GM23338 (cell line): Measurements from ENCODE around the gene LLPH. TPM values are rescaled to one million over a fixed set of nuclear protein-coding genes. Genes with fewer than 3 reads are reported as not detected.

ENCODE experiments used
- ATAC-seq: fragments of 200-7000 bp; cut with Tn5 transposase; 3 replicates; pipeline ENCODE4 v1.9.1; 2020
- DNase-seq: peaks from one replicate; pipeline ENCODE4 v3.0.0-alpha.2; 2015; ENCODE audit warnings: low spot score
- H2AFZ ChIP-seq: fragments of 200-600 bp; sonication (generic); 2 replicates; pipeline ENCODE4 v1.8.0; 2016; ENCODE audit warnings: antibody characterized with exemption, mild to moderate bottlenecking, moderate library complexity
- H3F3A ChIP-seq: fragments of 200-600 bp; sonication (generic); replicated peaks from 2 replicates; pipeline ENCODE4 v1.8.0; 2017; ENCODE audit warnings: antibody characterized with exemption, mixed run types, low read depth
- H3K27ac ChIP-seq: fragments of 200-600 bp; sonication (generic); 2 replicates; pipeline ENCODE4 v1.6.1; 2016; ENCODE audit warnings: low read depth
- H3K27me3 ChIP-seq: fragments of 200-600 bp; sonication (generic); 2 replicates; pipeline ENCODE4 v1.8.0; 2016; ENCODE audit warnings: mild to moderate bottlenecking, mixed run types, moderate library complexity; ENCODE audit not compliant: insufficient read depth
- H3K36me3 ChIP-seq: fragments of 200-600 bp; sonication (generic); 2 replicates; pipeline ENCODE4 v1.8.0; 2016; ENCODE audit warnings: mild to moderate bottlenecking; ENCODE audit not compliant: insufficient read depth
- H3K4me1 ChIP-seq: fragments of 200-600 bp; sonication (generic); 2 replicates; pipeline ENCODE4 v1.8.0; 2016; ENCODE audit warnings: mild to moderate bottlenecking, moderate library complexity; ENCODE audit not compliant: insufficient read depth
- H3K4me2 ChIP-seq: fragments of 200-600 bp; sonication (generic); 2 replicates; pipeline ENCODE4 v1.7.1; 2017; ENCODE audit warnings: mixed run types
- H3K4me3 ChIP-seq: fragments of 200-600 bp; sonication (generic); 2 replicates; pipeline ENCODE4 v1.6.1; 2016; ENCODE audit warnings: mixed run types
- H3K79me2 ChIP-seq: fragments of 200-600 bp; sonication (generic); replicated peaks from 2 replicates; pipeline ENCODE4 v1.8.0; 2017; ENCODE audit warnings: mild to moderate bottlenecking; ENCODE audit not compliant: insufficient read depth
- H3K9me2 ChIP-seq: fragments of 200-600 bp; sonication (generic); 2 replicates; pipeline ENCODE4 v1.8.0; 2017; ENCODE audit not compliant: insufficient read depth
- H4K20me1 ChIP-seq: fragments of 200-600 bp; sonication (generic); replicated peaks from 2 replicates; pipeline ENCODE4 v1.8.0; 2017; ENCODE audit warnings: mild to moderate bottlenecking; ENCODE audit not compliant: insufficient read depth
- H3K27ac Mint-ChIP-seq: 2 replicates; pipeline ENCODE4 v1.8.0; 2020; ENCODE audit warnings: inconsistent platforms, mild to moderate bottlenecking, moderate library complexity, mixed read lengths
- H3K27me3 Mint-ChIP-seq: 3 replicates; pipeline ENCODE4 v1.8.0; 2022; ENCODE audit warnings: low read depth, mild to moderate bottlenecking, moderate library complexity, mixed read lengths, inconsistent platforms; ENCODE audit not compliant: insufficient read depth, poor library complexity
- H3K36me3 Mint-ChIP-seq: 3 replicates; pipeline ENCODE4 v1.8.0; 2021; ENCODE audit warnings: low read depth, mild to moderate bottlenecking, inconsistent platforms, moderate library complexity, mixed read lengths
- H3K4me1 Mint-ChIP-seq: 3 replicates; pipeline ENCODE4 v1.8.0; 2020; ENCODE audit warnings: mild to moderate bottlenecking, inconsistent platforms, mixed read lengths
- H3K4me3 Mint-ChIP-seq: 3 replicates; pipeline ENCODE4 v1.8.0; 2021; ENCODE audit warnings: moderate library complexity, mild to moderate bottlenecking, inconsistent platforms, mixed read lengths
- H3K9me3 Mint-ChIP-seq: 3 replicates; pipeline ENCODE4 v1.8.0; 2020; ENCODE audit warnings: moderate library complexity, mild to moderate bottlenecking, inconsistent platforms, mixed read lengths
- CREB1 ChIP-seq: fragments of 250-450 bp; sonication (Bioruptor Pico); IDR thresholded peaks from 2 replicates; pipeline ENCODE4 v1.5.0; 2020; ENCODE audit warnings: low read depth, mild to moderate bottlenecking, moderate library complexity
- CTCF ChIP-seq, 2 experiments: fragments of 200-600 bp in 1 of 2; sonication (generic) in 1 of 2; conservative IDR thresholded peaks; 2 replicates each; pipeline versions ENCODE4 v1.5.1 to v1.6.1; 2016 to 2017; ENCODE audit warnings: antibody characterized with exemption in 2 of 2, low read depth in 2 of 2, mild to moderate bottlenecking in 2 of 2, moderate library complexity in 1 of 2
- EZH2 ChIP-seq: fragments of 200-600 bp; sonication (generic); IDR thresholded peaks from one replicate; pipeline ENCODE4 v1.8.0; 2017; ENCODE audit warnings: antibody characterized with exemption, mild to moderate bottlenecking, low read depth; ENCODE audit not compliant: unreplicated experiment
- EZH2phosphoT487 ChIP-seq: fragments of 200-600 bp; sonication (generic); IDR thresholded peaks from one replicate; pipeline ENCODE4 v1.8.1; 2018; ENCODE audit warnings: antibody characterized with exemption; ENCODE audit not compliant: unreplicated experiment
- JUNB ChIP-seq: IDR thresholded peaks from one replicate; pipeline ENCODE4 v1.6.1; 2016; ENCODE audit warnings: antibody characterized with exemption; ENCODE audit not compliant: unreplicated experiment
- REST ChIP-seq: IDR thresholded peaks from one replicate; pipeline ENCODE4 v1.6.1; 2018; ENCODE audit warnings: antibody characterized with exemption; ENCODE audit not compliant: unreplicated experiment
- STAT1 ChIP-seq: IDR thresholded peaks from one replicate; pipeline ENCODE4 v1.6.1; 2016; ENCODE audit warnings: antibody characterized with exemption; ENCODE audit not compliant: unreplicated experiment
- ZNF114 ChIP-seq: fragments of 250-450 bp; sonication (Bioruptor Pico); IDR thresholded peaks from 2 replicates; pipeline ENCODE4 v1.5.0; 2020; ENCODE audit warnings: mild to moderate bottlenecking, moderate library complexity
- ZNF331 ChIP-seq: fragments of 250-450 bp; sonication (Bioruptor Pico); IDR thresholded peaks from 2 replicates; pipeline ENCODE4 v1.5.0; 2020; ENCODE audit warnings: low read depth, mild to moderate bottlenecking, moderate library complexity
- polyA plus RNA-seq: library from polyadenylated mRNA; unstranded; fragments of >200 nt; fragmentation: Nextera tagmentation; extraction: Ambion mirVana; gene quantifications from 2 replicates; pipeline ENCODE4 v1.2.1, GENCODE V29; 2016
- total RNA-seq: library from RNA; depleted of rRNA; stranded (reverse); fragments of >200 nt; shearing (Covaris generic); gene quantifications from 2 replicates; pipeline ENCODE4 v1.2.3, GENCODE V29; 2014
- TF ChIP-seq, protein P1 (sequence below): fragments of 250-450 bp; sonication (Bioruptor Pico); IDR thresholded peaks from 2 replicates; pipeline ENCODE4 v1.5.0; 2020; ENCODE audit warnings: mild to moderate bottlenecking, moderate library complexity
- TF ChIP-seq, protein P2 (sequence below): IDR thresholded peaks from 2 replicates; pipeline ENCODE4 v1.6.1; 2016; ENCODE audit warnings: antibody characterized with exemption

LLPH gene
- total and polyA plus RNA-seq, 2 experiments from 2014 or later, result 10.7 to 56.6 TPM

DNA sequence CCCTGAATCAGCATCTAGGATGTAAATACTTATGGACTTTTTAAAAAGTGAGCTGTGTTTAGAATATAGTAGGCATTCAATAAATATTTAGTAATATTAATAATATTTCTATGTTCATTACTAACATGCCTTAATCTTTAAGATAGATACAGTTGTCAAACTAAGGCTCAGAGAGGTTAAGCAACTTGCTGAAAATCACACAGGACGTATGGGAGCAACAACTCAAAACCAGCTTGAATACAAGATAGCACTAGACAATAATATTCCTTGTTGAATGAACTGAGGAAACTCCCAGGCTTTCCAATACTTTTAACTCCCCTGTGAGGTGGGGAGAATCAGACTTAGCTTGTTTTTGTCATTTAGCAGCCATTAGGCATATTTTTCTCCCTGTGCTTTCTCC lies 45.3 kb downstream of the LLPH start (continued):
- TF ChIP-seq, protein P1, sequence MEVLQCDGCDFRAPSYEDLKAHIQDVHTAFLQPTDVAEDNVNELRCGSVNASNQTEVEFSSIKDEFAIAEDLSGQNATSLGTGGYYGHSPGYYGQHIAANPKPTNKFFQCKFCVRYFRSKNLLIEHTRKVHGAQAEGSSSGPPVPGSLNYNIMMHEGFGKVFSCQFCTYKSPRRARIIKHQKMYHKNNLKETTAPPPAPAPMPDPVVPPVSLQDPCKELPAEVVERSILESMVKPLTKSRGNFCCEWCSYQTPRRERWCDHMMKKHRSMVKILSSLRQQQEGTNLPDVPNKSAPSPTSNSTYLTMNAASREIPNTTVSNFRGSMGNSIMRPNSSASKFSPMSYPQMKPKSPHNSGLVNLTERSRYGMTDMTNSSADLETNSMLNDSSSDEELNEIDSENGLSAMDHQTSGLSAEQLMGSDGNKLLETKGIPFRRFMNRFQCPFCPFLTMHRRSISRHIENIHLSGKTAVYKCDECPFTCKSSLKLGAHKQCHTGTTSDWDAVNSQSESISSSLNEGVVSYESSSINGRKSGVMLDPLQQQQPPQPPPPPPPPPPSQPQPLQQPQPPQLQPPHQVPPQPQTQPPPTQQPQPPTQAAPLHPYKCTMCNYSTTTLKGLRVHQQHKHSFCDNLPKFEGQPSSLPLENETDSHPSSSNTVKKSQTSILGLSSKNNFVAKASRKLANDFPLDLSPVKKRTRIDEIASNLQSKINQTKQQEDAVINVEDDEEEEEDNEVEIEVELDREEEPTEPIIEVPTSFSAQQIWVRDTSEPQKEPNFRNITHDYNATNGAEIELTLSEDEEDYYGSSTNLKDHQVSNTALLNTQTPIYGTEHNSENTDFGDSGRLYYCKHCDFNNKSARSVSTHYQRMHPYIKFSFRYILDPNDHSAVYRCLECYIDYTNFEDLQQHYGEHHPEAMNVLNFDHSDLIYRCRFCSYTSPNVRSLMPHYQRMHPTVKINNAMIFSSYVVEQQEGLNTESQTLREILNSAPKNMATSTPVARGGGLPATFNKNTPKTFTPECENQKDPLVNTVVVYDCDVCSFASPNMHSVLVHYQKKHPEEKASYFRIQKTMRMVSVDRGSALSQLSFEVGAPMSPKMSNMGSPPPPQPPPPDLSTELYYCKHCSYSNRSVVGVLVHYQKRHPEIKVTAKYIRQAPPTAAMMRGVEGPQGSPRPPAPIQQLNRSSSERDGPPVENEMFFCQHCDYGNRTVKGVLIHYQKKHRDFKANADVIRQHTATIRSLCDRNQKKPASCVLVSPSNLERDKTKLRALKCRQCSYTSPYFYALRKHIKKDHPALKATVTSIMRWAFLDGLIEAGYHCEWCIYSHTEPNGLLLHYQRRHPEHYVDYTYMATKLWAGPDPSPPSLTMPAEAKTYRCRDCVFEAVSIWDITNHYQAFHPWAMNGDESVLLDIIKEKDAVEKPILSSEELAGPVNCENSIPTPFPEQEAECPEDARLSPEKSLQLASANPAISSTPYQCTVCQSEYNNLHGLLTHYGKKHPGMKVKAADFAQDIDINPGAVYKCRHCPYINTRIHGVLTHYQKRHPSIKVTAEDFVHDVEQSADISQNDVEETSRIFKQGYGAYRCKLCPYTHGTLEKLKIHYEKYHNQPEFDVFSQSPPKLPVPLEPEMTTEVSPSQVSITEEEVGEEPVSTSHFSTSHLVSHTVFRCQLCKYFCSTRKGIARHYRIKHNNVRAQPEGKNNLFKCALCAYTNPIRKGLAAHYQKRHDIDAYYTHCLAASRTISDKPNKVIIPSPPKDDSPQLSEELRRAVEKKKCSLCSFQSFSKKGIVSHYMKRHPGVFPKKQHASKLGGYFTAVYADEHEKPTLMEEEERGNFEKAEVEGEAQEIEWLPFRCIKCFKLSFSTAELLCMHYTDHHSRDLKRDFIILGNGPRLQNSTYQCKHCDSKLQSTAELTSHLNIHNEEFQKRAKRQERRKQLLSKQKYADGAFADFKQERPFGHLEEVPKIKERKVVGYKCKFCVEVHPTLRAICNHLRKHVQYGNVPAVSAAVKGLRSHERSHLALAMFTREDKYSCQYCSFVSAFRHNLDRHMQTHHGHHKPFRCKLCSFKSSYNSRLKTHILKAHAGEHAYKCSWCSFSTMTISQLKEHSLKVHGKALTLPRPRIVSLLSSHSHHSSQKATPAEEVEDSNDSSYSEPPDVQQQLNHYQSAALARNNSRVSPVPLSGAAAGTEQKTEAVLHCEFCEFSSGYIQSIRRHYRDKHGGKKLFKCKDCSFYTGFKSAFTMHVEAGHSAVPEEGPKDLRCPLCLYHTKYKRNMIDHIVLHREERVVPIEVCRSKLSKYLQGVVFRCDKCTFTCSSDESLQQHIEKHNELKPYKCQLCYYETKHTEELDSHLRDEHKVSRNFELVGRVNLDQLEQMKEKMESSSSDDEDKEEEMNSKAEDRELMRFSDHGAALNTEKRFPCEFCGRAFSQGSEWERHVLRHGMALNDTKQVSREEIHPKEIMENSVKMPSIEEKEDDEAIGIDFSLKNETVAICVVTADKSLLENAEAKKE (CRISPR knock-in tag), result no peak
- TF ChIP-seq, protein P2, sequence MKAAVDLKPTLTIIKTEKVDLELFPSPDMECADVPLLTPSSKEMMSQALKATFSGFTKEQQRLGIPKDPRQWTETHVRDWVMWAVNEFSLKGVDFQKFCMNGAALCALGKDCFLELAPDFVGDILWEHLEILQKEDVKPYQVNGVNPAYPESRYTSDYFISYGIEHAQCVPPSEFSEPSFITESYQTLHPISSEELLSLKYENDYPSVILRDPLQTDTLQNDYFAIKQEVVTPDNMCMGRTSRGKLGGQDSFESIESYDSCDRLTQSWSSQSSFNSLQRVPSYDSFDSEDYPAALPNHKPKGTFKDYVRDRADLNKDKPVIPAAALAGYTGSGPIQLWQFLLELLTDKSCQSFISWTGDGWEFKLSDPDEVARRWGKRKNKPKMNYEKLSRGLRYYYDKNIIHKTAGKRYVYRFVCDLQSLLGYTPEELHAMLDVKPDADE, result no peak
- TF ChIP-seq STAT1, result no peak

DNA sequence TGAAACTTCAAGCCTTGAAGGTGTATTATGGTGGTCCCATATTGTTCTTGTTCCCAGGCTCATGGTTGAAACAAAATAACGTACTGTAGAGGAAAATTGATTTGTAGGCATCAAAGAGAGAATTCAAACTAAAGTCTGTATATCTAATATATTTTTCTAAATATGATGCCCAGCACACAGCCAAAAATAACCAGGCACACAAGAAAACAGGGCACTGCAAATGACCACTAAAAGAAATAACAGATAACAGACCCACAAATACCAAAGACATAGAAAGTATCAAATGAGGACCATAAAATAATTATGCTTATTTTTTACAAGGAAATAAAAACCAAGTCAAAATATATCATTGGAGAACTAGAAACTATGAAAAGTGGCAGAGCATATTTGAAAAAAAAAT lies 46.8 kb downstream of the LLPH start:
- Histone ChIP-seq H3K79me2 (no peaks in the 10 kb centered on the region), H4K20me1 (no peaks in the 10 kb centered on the region), H3K4me1 (no peaks in the 10 kb centered on the region), H3K27ac (no peak overlapping the region), H3K9me2 (no peaks in the 10 kb centered on the region), H3K4me3 (no peak overlapping the region), H3K4me2 (no peak overlapping the region), H3K36me3 (no peaks in the 10 kb centered on the region), H3K27me3 (no peaks in the 10 kb centered on the region), H3F3A (no peaks in the 10 kb centered on the region), H2AFZ (no peak overlapping the region)
- Mint-ChIP-seq H3K27ac (no peak overlapping the region), H3K27me3 (no peaks in the 10 kb centered on the region), H3K4me3 (no peak overlapping the region), H3K9me3 (peaks cover 3% of the 10 kb centered on the region; the same call in 1 of the 3 replicates), H3K4me1 (no peaks in the 10 kb centered on the region), H3K36me3 (no peaks in the 10 kb centered on the region)
- no peak for DNase-seq
- TF ChIP-seq, protein P2, result no peak
- TF ChIP-seq STAT1 (no peak), EZH2phosphoT487 (no peak), REST (no peak), EZH2 (no peak), JUNB (no peak), ZNF114 (no peak), CTCF (conservative IDR thresholded peaks at IDR 0.05; ENCODE audit: low read depth in 2 of 2) (no peak), ZNF331 (no peak), CREB1 (CRISPR knock-in tag) (no peak)
- ATAC-seq, result no peak
